HK-2 (cell line): Measurements from ENCODE around the gene DUSP9.
A peak's percentile ranks its signal among the peaks of the same experiment; 100 is the strongest.
"Not testable (repeated sequence)": the region's sequence is repeated elsewhere in the genome, so short reads cannot be mapped to it uniquely, and the experiment has no call there.

Source experiments
- DNase-seq: peaks from one replicate; pipeline ENCODE4 v3.0.0-alpha.2; 2018; ENCODE audit not compliant: unreplicated experiment

Gene DUSP9

DNA sequence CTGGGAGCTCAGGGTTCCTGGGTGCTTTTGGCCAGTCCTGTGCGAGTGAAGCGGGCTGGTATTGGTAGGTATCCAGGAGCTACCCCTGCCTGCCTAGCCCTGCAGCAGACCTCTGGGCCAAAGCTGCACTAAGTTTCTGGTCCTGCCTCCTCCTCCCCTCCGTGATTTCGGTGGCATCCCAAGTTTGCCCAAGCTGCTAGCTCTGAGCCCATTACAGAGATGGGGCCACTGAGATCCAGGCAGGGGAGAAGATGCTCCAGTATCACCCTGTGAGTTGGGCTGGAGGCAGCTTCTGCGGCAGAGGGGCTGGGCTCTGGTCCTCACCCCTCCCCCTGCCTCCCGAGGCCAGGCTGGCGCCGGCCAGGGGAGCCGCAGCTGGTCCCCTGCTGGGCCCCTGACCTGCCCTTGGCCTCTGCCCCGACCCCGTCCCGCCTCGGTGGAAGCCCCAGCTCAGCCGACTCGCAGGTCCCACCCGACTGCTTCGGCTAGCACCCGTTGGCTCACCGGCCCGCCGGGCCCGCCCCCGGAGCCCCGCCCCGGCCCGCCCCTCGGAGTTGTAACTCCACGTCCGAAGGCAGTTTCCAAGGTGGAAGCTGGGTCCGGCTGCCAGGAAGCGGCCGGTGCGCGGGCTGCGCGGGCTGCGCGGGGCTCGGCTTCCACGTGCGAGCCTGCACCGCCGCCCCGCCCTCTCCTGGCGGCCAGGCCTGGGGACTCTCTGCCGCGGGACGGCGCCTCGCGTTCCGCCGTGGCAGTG is at the start of gene DUSP9:
TSS of gene DUSP9 (plus strand) at position 584 of the 754 bp plus-strand sequence. CDS start 751 bp downstream, outside the sequence.
- peak; percentile 82 for DNase-seq

- peak; percentile 40 for DNase-seq
Observed at GRCh38 chrX:153598541-153599191, 48.3 kb upstream of the DUSP9 start, which contains the start of gene CCNQ. CCNQ (minus strand) TSS chrX:153599139; CDS start chrX:153599073, 66 bp downstream.

DNA sequence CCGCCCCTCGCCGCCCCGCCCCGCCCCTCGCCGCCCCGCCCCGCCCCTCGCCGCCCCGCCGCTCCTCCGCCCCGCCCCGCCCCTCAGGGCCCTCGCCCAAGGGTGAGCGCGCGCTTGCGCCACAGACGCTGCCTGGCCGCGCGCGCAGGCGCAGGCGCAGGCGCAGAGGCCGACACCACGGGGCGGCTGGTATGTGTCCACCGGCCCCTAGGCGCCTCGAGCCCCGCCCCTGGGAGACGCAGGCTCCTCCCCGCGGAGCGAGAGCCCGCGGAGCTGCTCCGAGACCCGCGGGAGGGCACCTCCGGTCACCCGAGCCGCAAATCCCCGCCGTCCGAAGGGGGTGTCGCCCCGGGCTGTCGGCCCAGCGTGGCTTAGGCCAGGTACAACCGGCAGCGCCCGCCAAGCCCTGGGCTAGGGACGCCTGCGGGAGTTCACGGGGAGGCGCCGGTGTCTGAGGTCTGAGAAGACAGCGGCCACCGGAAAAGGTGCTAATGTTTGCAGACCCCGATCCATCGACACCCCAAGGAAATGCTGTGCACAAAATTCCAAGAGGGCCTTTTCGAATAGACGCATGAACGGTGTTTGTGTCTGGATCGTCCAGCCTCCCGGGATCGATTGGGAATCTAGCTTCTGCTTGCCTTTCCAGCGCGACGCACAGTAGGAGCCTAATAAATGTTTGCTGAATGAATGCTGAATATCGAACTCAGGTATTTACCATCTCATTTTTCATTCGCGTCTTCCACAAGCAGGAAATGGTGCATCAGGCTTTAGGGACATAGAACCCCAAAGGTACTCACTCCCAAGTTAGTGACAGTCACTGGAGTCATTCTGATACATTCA is 47.6 kb upstream of the DUSP9 start:
- peak; percentile 85 for DNase-seq

DNA sequence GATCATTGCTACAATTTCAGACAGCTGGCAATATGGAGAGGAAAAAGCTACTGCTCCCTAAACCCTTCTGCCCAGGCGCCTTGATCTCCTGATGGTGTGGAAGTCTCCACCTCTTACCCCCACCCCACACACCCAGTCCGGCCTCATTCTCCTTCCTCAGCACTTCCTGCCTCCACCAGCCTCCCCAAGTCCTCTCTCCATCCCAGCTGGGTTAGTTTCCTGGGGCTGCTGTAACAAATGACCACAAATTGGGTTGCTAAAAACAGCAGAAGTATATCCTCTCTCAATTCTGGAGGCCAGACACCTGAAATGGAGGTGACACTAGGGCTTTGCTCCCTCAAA is 47.0 kb upstream of the DUSP9 start:
- DNase-seq: peak; percentile 12

GRCh38 chrX:153600921-153601320 is 46.1 kb upstream of the DUSP9 start:
- no peak for DNase-seq

DNA sequence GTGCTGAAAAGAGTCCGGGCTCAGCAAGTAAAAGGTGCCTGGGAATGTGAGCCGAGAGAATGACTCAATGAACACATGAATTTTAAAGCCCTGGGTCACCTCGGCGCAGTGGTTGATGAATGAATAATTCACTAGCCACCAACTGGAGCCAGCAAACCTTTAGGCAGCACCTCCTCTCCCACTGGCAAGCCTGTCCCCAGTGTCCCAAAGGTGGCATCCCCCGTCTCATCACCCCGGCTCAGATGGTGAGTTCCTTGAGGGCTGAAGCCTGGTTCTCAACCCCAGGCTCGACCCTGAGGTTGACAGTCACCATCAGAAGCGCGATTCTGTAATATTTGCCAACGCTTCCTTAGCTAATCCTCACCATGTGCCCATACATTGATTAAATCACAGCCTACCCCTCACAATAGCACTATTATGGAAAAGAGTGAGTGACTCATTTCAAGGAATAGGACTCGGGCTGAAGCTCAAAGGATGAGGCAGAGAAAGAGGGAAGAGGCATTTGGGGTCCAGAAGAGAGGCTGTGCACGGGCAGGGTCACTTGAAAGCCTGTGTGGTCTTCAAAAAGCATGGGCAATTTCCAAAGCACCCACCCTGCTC is 45.4 kb upstream of the DUSP9 start:
- no peak for DNase-seq

DNA sequence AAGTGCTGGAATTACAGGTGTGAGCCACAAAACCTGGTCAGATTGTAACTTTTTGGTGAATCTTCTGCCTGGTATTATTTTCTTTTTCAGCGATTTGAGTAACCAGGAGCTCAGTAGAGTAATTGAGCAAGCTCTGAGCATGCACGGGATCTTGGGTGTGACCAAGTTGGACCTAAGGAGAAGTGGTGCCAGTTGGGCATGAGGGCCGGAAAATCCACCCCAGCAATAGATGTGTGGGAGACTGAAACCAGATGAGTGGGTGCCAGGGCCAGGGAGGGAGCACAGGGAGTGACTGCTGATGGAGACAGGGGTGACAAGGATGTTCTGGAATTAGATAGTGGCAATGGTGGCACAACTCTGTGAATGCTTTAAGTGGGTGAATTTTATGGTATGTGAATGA is 44.4 kb upstream of the DUSP9 start:
- DNase-seq: no peak

- no peak for DNase-seq
Observed at GRCh38 chrX:153603131-153603656, 43.8 kb upstream of the DUSP9 start.

DNA sequence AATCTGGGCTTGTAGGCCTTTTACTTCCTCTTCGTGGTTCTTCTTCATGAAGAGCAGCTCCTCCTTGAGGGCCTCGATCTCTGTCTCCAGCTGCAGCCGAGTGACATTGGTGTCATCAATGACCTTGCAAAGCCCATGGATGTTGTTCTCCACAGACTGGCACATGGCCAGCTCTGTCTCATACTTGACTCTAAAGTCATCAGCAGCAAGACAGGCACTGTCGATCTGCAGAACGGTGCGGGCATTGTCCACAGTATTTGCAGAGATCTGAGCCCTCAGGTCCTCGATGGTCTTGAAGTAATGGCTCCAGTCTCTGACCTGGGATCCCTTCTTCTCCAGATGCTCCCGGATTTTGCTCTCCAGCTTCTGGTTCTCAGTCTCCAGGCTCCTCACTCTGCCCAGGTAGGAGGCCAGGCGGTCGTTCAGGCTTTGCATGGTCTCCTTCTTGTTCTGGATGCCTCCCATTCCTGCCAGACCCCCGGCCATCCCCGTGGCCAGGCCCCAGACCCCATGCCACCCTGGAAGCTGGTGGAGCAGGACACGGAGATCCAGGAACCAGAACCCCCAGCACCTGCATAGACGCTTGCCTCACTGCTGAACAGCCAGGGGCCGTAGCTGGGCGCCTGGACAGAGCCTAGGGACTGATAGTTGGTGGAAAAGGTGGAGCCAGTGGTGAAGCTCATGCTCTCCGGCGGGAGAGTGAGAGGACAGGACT is 42.2 kb upstream of the DUSP9 start:
- DNase-seq: not testable (repeated sequence)

DNA sequence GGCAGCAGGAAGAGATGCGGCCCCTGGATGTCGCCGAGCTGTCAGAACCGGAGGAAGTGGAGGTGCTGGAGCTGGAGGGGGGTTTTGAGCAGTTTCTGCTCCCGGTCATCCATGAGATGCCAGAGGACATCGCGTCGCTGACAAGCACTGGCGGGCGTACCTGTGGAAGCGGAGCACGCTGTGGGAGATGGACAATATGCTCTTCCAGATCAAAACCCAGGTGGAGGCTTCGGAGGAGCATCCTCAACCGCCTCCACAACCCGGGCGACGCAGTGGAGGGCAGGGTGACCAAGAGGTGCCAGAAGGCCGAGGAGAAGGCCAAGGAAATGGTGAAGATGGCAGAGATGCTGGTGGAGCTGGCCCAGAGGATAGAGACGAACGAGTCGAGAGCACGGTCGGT is 40.5 kb upstream of the DUSP9 start:
- DNase-seq: no peak

- no peak for DNase-seq
Observed at GRCh38 chrX:153608376-153608775, 38.6 kb upstream of the DUSP9 start.

GRCh38 chrX:153608806-153609205 is 38.2 kb upstream of the DUSP9 start:
- DNase-seq: no peak

GRCh38 chrX:153609917-153610835 is 36.8 kb upstream of the DUSP9 start:
- peak; percentile 77 for DNase-seq

DNA sequence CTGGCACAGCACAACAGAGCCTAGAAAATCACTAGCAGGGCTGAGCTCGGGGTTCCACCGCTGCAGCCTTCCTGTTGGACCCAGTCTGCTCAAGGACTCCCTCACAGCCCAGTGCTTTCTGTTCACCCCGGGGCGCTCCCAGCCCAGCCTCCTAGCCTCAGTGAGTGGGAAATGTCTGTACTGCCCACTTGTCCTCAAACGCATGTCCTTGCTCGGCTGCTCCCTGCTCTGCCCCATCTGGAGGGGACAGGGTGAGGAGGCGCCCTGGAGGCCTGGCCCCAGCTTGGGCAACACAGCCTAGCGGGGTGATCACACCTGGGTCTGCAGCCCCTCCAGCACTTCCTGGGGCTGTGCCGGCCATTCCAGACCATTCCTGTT is 36.2 kb upstream of the DUSP9 start:
- no peak for DNase-seq

DNA sequence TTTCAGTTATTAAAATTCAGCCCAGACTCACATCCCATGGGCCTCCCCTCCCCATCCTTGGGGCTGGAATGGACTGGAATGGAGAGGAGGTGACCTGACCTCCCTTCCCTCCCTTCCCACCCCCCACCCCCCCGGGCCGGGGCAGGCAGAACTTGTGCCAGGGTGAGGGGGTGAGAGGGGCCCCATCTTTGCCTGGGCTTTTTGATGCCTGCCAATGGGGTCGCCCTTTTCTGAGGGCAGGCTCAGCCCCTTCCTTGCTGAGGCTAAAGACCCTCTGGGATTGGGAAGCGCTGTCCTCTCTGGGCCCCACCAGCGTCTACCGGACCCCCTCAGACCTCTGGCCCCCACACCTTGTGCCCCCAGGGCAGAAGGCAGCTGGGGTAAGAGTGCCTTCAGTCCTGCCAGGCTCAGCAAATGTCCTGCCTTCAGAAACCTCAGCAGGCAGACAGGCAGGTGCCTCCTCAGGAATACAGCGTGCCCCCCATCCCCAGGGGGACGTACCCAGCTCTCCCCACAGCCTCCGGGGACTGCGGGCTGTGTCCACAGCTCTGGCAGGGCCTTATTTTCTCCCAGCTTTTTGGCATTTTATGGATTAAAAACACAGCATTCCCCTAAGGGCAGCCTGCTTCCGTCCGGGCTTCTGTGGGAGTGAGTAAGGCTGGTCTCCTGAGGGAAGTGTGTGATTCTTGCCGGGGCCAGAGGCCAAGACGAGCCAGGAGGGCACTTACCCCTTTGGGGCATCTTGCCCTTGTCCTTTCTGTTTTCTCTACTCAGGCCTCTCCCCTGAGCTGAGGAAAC is 35.5 kb upstream of the DUSP9 start:
- DNase-seq: no peak

GRCh38 chrX:153612413-153612812 is 34.6 kb upstream of the DUSP9 start:
- DNase-seq: no peak

DNA sequence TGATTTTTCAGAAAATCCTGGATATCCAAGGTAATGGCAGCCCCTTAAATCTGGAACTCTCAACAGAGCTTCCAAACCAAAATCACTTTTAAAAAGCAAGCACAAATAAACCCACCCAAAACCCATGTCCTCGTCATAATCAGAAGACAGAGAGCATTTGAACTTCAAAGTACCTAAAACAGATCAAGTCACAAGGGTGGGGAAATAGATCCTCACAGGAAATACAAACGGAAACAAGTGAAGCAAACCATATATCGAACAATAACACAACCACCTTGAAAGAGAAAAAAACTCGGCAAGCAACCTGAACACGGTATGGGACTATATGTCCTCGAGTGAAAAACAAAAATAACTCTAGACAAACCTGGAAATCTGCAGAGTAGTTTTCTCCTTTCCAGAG is 32.2 kb upstream of the DUSP9 start:
- DNase-seq: no peak

DNA sequence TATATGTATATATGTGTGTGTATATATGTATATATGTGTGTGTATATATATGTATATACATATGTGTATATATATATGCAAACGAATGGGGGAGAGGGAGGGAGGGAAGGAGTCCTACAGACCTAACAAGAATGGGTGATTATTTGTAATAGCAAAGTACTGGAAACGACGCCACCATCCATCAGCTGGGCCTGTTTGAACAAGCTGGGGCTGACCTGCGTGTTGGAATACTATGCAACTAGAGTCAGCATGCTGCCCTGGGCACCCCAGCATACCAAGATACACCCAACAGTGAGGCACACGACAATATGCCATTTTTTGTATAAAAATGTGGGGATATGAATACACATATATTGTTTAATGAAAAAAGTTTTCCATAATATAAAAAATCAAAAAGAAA is 26.4 kb upstream of the DUSP9 start:
- no peak for DNase-seq

DNA sequence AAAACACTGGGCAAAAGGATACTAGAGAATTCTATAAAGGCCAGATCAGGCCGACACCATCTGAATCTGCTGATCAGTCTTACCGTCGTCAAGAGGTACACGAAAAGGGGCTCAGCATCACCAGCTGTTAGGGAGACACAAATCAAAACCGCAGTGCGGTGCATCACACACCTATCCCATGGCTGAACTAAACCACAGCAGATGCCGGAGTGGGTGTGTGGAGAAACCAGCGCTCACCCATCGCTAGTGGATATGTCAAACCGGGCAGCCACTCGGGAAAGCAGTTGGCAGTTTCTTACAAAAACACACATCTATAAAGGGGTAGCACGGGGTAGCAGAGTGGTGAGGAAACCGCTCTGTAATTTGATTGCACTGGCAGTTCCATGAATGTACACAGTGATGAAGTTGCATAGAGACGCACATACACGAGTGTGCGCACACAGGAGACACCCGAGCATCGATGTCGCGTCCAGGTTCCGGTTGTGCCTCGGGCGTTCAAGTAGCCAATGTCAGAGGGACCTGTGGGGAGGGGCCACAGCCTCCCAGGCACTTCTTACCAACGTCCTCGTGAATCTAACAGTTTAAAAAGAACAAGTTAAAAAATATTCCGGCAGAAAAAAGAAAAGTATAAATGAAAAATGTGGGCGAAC is 24.9 kb upstream of the DUSP9 start:
- DNase-seq: no peak
